HepG2 (cell line): ENCODE results near the gene PROX2. TPM values are rescaled to one million over a fixed set of nuclear protein-coding genes. Genes with fewer than 3 reads are reported as not detected.

Experiments
- ATAC-seq: fragments of 200-7000 bp; cut with Tn5 transposase; 3 replicates; pipeline ENCODE4 v1.9.1; 2020; ENCODE audit warnings: mild to moderate bottlenecking, moderate library complexity
- BruUV-seq: library from RNA; stranded (reverse); fragments of 400-500 nt; replicated peaks from 2 replicates; lab custom pipeline; 2021; lab: Mats Ljungman, UMichigan
- CTCF ChIA-PET: fragments of 300-600 bp; formaldehyde crosslinking; extraction: SDS; loops from one replicate; lab custom pipeline; 2021; ENCODE audit warnings: low total read pairs, inconsistent platforms, low intra/inter-chr PET ratio; lab: Yijun Ruan, JAX
- POLR2A ChIA-PET: fragments of 350-600 bp; sonication (Branson Sonifier 250); formaldehyde crosslinking; loops from one replicate; lab custom pipeline; 2020; ENCODE audit warnings: antibody characterized with exemption, inconsistent platforms; lab: Yijun Ruan, JAX
- DNase-seq: peaks from one replicate; pipeline ENCODE4 v3.0.0-alpha.2; 2015; ENCODE audit warnings: low spot score
- FAIRE-seq: peaks from 3 replicates; lab custom pipeline; 2011; peaks lifted over from hg19 to GRCh38; lab: Jason Lieb, UNC
- H2AFZ ChIP-seq: one replicate; pipeline ENCODE4 v1.6.1; 2011; ENCODE audit warnings: low read length, inconsistent platforms
- H3K27ac ChIP-seq: fragments of 300-600 bp; 3 replicates; pipeline ENCODE4 v1.8.0; 2011; ENCODE audit warnings: mixed run types, mild to moderate bottlenecking, mixed read lengths, low read length, inconsistent platforms; ENCODE audit not compliant: insufficient read depth; ENCODE audit errors: extremely low read length
- H3K27me3 ChIP-seq, 2 experiments: fragments of 200-600 bp in 1 of 2; 2 replicates in 1 of 2; 3 replicates in 1 of 2; pipeline versions ENCODE4 v1.6.0 to v1.8.0; 2011; ENCODE audit warnings: low read length in 2 of 2, mild to moderate bottlenecking in 2 of 2, moderate library complexity in 2 of 2, inconsistent platforms in 1 of 2; ENCODE audit not compliant: insufficient read depth in 2 of 2, control insufficient read depth in 1 of 2
- H3K36me3 ChIP-seq, 2 experiments: fragments of 200-600 bp in 1 of 2; replicated peaks in 1 of 2; 2 replicates in 1 of 2; 3 replicates in 1 of 2; pipeline versions ENCODE4 v1.5.1 to v1.8.0; 2011; ENCODE audit warnings: low read length in 2 of 2, inconsistent platforms in 1 of 2; ENCODE audit not compliant: insufficient read depth in 2 of 2, control insufficient read depth in 1 of 2
- H3K4me1 ChIP-seq: 2 replicates; pipeline ENCODE4 v1.5.1; 2012; ENCODE audit warnings: low read length, inconsistent platforms; ENCODE audit not compliant: insufficient read depth
- H3K4me2 ChIP-seq: 2 replicates; pipeline ENCODE4 v1.6.0; 2011; ENCODE audit warnings: low read depth, low read length, inconsistent platforms
- H3K4me3 ChIP-seq, 3 experiments: fragments of 200-600 bp in 1 of 3; sonication (generic), shearing (Covaris generic) in 1 of 3; replicated peaks in 1 of 3; 2 replicates each; pipeline ENCODE4 v1.5.1; 2011 to 2016; ENCODE audit warnings: low read length in 3 of 3, inconsistent platforms in 2 of 3, low read depth in 2 of 3, mild to moderate bottlenecking in 2 of 3, control low read depth in 1 of 3, mixed read lengths in 1 of 3; ENCODE audit not compliant: insufficient read depth in 1 of 3
- H3K79me2 ChIP-seq: one replicate; pipeline ENCODE4 v1.6.1; 2011; ENCODE audit warnings: low read length, inconsistent platforms; ENCODE audit not compliant: insufficient read depth
- H3K9ac ChIP-seq: 2 replicates; pipeline ENCODE4 v1.6.0; 2011; ENCODE audit warnings: mild to moderate bottlenecking, low read depth, low read length, inconsistent platforms; ENCODE audit not compliant: insufficient read depth
- H3K9me3 ChIP-seq: 2 replicates; pipeline ENCODE4 v1.5.1; 2012; ENCODE audit warnings: mild to moderate bottlenecking, low read length
- H4K20me1 ChIP-seq: 2 replicates; pipeline ENCODE4 v1.6.0; 2011; ENCODE audit warnings: inconsistent platforms, mild to moderate bottlenecking, low read length, moderate library complexity; ENCODE audit not compliant: insufficient read depth
- DNMT3B ChIP-seq: conservative IDR thresholded peaks from 2 replicates; pipeline ENCODE4 v1.6.1; 2016; ENCODE audit warnings: missing biosample characterization, control low read depth
- HNRNPUL1 ChIP-seq: fragments of 200-400 bp; formaldehyde crosslinking; IDR thresholded peaks from 2 replicates; pipeline ENCODE4 v1.6.1; 2017; ENCODE audit warnings: low read depth, mild to moderate bottlenecking, low read length, moderate library complexity
- KDM5A ChIP-seq: fragments of 200-600 bp; sonication (generic); IDR thresholded peaks from 2 replicates; pipeline ENCODE4 v1.7.0; 2018; ENCODE audit warnings: antibody characterized with exemption, mild to moderate bottlenecking, low read length, borderline replicate concordance
- MAF1 ChIP-seq: sonication (generic); formaldehyde crosslinking; IDR thresholded peaks from 2 replicates; pipeline ENCODE4 v1.5.0; 2020; ENCODE audit warnings: missing genetic modification reagents, borderline replicate concordance
- MXD1 ChIP-seq: sonication (generic); formaldehyde crosslinking; IDR thresholded peaks from 2 replicates; pipeline ENCODE4 v1.4.0; 2020; ENCODE audit warnings: mild to moderate bottlenecking, missing genetic modification reagents
- MXI1 ChIP-seq: IDR thresholded peaks from 3 replicates; pipeline ENCODE4 v1.6.1; 2012; ENCODE audit warnings: low read depth, low read length, inconsistent platforms, borderline replicate concordance
- PHF20 ChIP-seq: sonication (generic); formaldehyde crosslinking; IDR thresholded peaks from 2 replicates; pipeline ENCODE4 v1.5.0; 2020; ENCODE audit warnings: mild to moderate bottlenecking, missing genetic modification reagents
- THAP7 ChIP-seq: sonication (generic); formaldehyde crosslinking; IDR thresholded peaks from 2 replicates; pipeline ENCODE4 v1.8.1; 2023; ENCODE audit warnings: mild to moderate bottlenecking, missing genetic modification reagents
- ZBTB49 ChIP-seq: sonication (generic); formaldehyde crosslinking; IDR thresholded peaks from 2 replicates; pipeline ENCODE4 v1.4.0; 2020; ENCODE audit warnings: missing genetic modification reagents, borderline replicate concordance
- ZNF33A ChIP-seq: sonication (generic); formaldehyde crosslinking; IDR thresholded peaks from 2 replicates; pipeline ENCODE4 v1.5.1; 2020; ENCODE audit warnings: missing genetic modification reagents, mild to moderate bottlenecking, moderate library complexity, borderline replicate concordance
- ZNF441 ChIP-seq: sonication (generic); formaldehyde crosslinking; IDR thresholded peaks from 2 replicates; pipeline ENCODE4 v1.7.0; 2021; ENCODE audit warnings: missing genetic modification reagents, borderline replicate concordance
- ZNF670 ChIP-seq: sonication (generic); formaldehyde crosslinking; IDR thresholded peaks from 2 replicates; pipeline ENCODE4 v1.8.0; 2022; ENCODE audit warnings: mild to moderate bottlenecking, missing genetic modification reagents, borderline replicate concordance
- ZNF776 ChIP-seq: sonication (generic); formaldehyde crosslinking; IDR thresholded peaks from 2 replicates; pipeline ENCODE4 v1.4.0; 2020; ENCODE audit warnings: mild to moderate bottlenecking, missing genetic modification reagents
- whole genome bisulfite sequencing: methylation state at CpG from one replicate; pipeline ENCODE4 v1.1.6; 2017; ENCODE audit warnings: low lambda C conversion rate; 5-methylcytosine and 5-hydroxymethylcytosine counted together
- in situ Hi-C: cut with HindIII; loops from 2 replicates; pipeline ENCODE4 v1.10.0; 2017; ENCODE audit warnings: low pct_unique_long_range_greater_than_20kb; ENCODE audit not compliant: extremely low pct_ligation_motif_present
- intact Hi-C: fragments of 100-400 bp; cut with micrococcal nuclease; formaldehyde crosslinking; loops from one replicate; pipeline ENCODE4 v1.10.0; 2022; ENCODE audit not compliant: unreplicated experiment
- polyA plus RNA-seq, 8 experiments: library from polyadenylated mRNA; depleted of rRNA in 3 of 8; stranded (reverse) in 7 of 8; unstranded in 1 of 8; fragments of >200 nt; fragmentation: Illumina TruSeq in 4 of 8; extraction: Trizol in 4 of 8; gene quantifications; 2 replicates each; pipeline versions ENCODE4 v1.2.1 to v1.2.3, GENCODE V29; 2011 to 2016; ENCODE audit warnings: low read depth in 4 of 8, missing spikeins in 1 of 8, mixed read lengths in 1 of 8; ENCODE audit not compliant: insufficient read depth in 1 of 8
- total RNA-seq, 5 experiments: library from RNA; depleted of rRNA; stranded (reverse); fragments of >200 nt; fragmentation: Illumina TruSeq; extraction: Trizol; gene quantifications; 2 replicates each; pipeline ENCODE4 v1.2.3, GENCODE V29; 2016; ENCODE audit warnings: low read depth in 1 of 5
- TF ChIP-seq, protein P1 (sequence below): sonication (generic); formaldehyde crosslinking; conservative IDR thresholded peaks from 2 replicates; pipeline ENCODE4 v1.4.0; 2020; ENCODE audit warnings: missing genetic modification reagents

Gene PROX2
- total and polyA plus RNA-seq, 2 of the 13 experiments (the other 11 are each of a cell fraction or from before 2014, with no cell fraction given): not detected

DNA sequence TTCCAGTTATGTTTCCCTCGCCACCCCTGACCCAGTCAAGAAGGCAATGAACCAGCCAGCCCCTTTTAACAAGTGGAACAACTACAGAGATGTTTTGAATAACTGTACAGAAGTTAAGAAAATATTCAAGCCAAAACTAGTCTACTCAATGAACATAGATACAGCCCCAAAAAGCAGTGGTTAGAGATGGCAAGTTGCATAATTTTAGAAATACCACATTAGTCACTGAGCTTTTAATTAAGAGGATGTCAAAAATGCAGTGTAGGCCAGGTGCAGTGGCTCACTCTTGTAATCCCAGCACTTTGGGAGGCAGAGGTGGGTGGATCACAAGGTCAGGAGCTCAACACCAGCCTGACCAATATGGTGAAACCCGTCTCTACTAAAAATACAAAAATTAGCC is 27.2 kb downstream of the PROX2 start:
- ChIA-PET CTCF (no interaction called here), POLR2A (no interaction called here)
- DNase-seq (no peak), ATAC-seq (no peak), FAIRE-seq (no peak)
- Histone ChIP-seq H3K79me2 (no peaks in the 10 kb centered on the region), H3K4me1 (peaks cover 7% of the 10 kb centered on the region), H3K27ac (no peak overlapping the region), H3K9ac (no peak overlapping the region), H3K4me2 (no peak overlapping the region), H3K4me3 (no peak overlapping the region), H3K27me3 (no peaks in the 10 kb centered on the region), H4K20me1 (no peaks in the 10 kb centered on the region), H3K36me3 (no peaks in the 10 kb centered on the region), H2AFZ (no peak overlapping the region), H3K9me3 (no peaks in the 10 kb centered on the region)
- WGBS: 86% methylated on average over 2 of the region's 2 CpGs
- no TSS peak for BruUV-seq
- TF ChIP-seq MAF1 (no peak), ZNF441 (no peak)
- in situ Hi-C loops: no loop called here
- intact Hi-C loops: no loop called here

- ChIA-PET POLR2A (no interaction called here), CTCF (no interaction called here)
- ATAC-seq (no peak), DNase-seq (no peak), FAIRE-seq (no peak)
- H3K36me3 ChIP-seq: no peaks in the 10 kb centered on the region
- H4K20me1 ChIP-seq: no peaks in the 10 kb centered on the region
- no peak overlapping the region for H2AFZ ChIP-seq
- intact Hi-C loops: no loop called here
- no peaks in the 10 kb centered on the region for H3K9me3 ChIP-seq
- no peak overlapping the region for H3K9ac ChIP-seq
- H3K4me1 ChIP-seq: peaks cover 7% of the 10 kb centered on the region
- no TSS peak for BruUV-seq
- H3K27me3 ChIP-seq: no peaks in the 10 kb centered on the region
- no peak overlapping the region for H3K4me3 ChIP-seq
- no peaks in the 10 kb centered on the region for H3K79me2 ChIP-seq
- H3K4me2 ChIP-seq: no peak overlapping the region
- H3K27ac ChIP-seq: no peak overlapping the region
- 92% methylated on average over 1 of the region's 1 CpG for WGBS
- in situ Hi-C loops: no loop called here
- TF ChIP-seq ZNF776: no peak
- no peak for TF ChIP-seq MXD1
- TF ChIP-seq KDM5A: no peak
- TF ChIP-seq THAP7 (CRISPR knock-in tag): no peak
- no peak for TF ChIP-seq ZNF33A (CRISPR knock-in tag)
- no peak for TF ChIP-seq HNRNPUL1
- no peak for TF ChIP-seq MXI1
- TF ChIP-seq ZNF670 (CRISPR knock-in tag): no peak
- TF ChIP-seq, protein P1, sequence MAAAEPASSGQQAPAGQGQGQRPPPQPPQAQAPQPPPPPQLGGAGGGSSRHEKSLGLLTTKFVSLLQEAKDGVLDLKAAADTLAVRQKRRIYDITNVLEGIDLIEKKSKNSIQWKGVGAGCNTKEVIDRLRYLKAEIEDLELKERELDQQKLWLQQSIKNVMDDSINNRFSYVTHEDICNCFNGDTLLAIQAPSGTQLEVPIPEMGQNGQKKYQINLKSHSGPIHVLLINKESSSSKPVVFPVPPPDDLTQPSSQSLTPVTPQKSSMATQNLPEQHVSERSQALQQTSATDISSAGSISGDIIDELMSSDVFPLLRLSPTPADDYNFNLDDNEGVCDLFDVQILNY (CRISPR knock-in tag): no peak
- no peak for TF ChIP-seq DNMT3B (CRISPR knock-in tag)
- no peak for TF ChIP-seq PHF20 (CRISPR knock-in tag)
- TF ChIP-seq ZBTB49 (CRISPR knock-in tag): no peak
Measured at GRCh38 chr14:74846968-74847665, 28.8 kb downstream of the PROX2 start.
